Activated naive CD4-positive, alpha-beta T cell treated with anti-CD3 and anti-CD28 coated beads, Interleukin-2, amount 50 U/mL, for 72 hours (primary cell): ENCODE measurements around the gene FGL2. TPM values are rescaled to one million over a fixed set of nuclear protein-coding genes. Genes with fewer than 3 reads are reported as not detected.
"Not testable (repeated sequence)": the region's sequence is repeated elsewhere in the genome, so short reads cannot be mapped to it uniquely, and the experiment has no call there.

Experiments
- ATAC-seq, 2 donors: fragments of 150-1000 bp; cut with Tn5 transposase; 2 replicates each; pipeline ENCODE4 v1.10.0; 2021; ENCODE audit warnings: mild to moderate bottlenecking in 2 of 2, moderate library complexity in 2 of 2
- DNase-seq, 2 donors: peaks; one replicate each; pipeline ENCODE4 v3.0.0; 2021 to 2022; ENCODE audit warnings: low spot score in 2 of 2
- H3K27ac Mint-ChIP-seq, 2 donors: one replicate each; pipeline ENCODE4 v1.8.0; 2022; ENCODE audit warnings: mild to moderate bottlenecking in 2 of 2, mixed read lengths in 2 of 2
- H3K36me3 Mint-ChIP-seq, 2 donors: one replicate each; pipeline ENCODE4 v1.8.0; 2022; ENCODE audit warnings: mixed read lengths in 2 of 2
- H3K9me3 Mint-ChIP-seq, 2 donors: one replicate each; pipeline ENCODE4 v1.8.0; 2022; ENCODE audit warnings: mixed read lengths in 2 of 2
- total RNA-seq, 2 donors: library from RNA; stranded (reverse); gene quantifications; one replicate each; pipeline ENCODE4 v1.2.3, GENCODE V29; 2022

FGL2 gene
- total RNA-seq: under 1 TPM in 1 of 2 donors, not detected in 1; 0.14 TPM

GRCh38 chr7:77199013-77199966 lies at the start of gene FGL2:
FGL2 (minus strand) TSS chr7:77199819; CDS start chr7:77199793, 26 bp downstream.
- no peaks in the 10 kb centered on the region for H3K36me3 Mint-ChIP-seq
- ATAC-seq (peak; percentile 64 to 84), DNase-seq (no peak)
- H3K27ac Mint-ChIP-seq: peak within 1 kb of the TSS; percentile 46 to 86
- no peaks in the 10 kb centered on the region for H3K9me3 Mint-ChIP-seq

GRCh38 chr7:77248154-77248553 lies 48.5 kb upstream of the FGL2 start:
- ATAC-seq (no peak), DNase-seq (no peak)
- Mint-ChIP-seq H3K9me3 (no peaks in the 10 kb centered on the region), H3K27ac (no peak overlapping the region), H3K36me3 (no peaks in the 10 kb centered on the region)

GRCh38 chr7:77247206-77247850 lies 47.7 kb upstream of the FGL2 start:
- peak; percentile 90 to 95 for ATAC-seq
- DNase-seq: peak; percentile 72 to 93
- Mint-ChIP-seq H3K36me3 (no peaks in the 10 kb centered on the region), H3K9me3 (no peaks in the 10 kb centered on the region), H3K27ac (no peak overlapping the region)

- Mint-ChIP-seq H3K27ac (no peak overlapping the region), H3K9me3 (no peaks in the 10 kb centered on the region), H3K36me3 (no peaks in the 10 kb centered on the region)
- ATAC-seq (peak in 1 of 2 donors; percentile 33), DNase-seq (no peak)
These were observed 46.5 kb upstream of the FGL2 start for GRCh38 chr7:77246026-77246640.

- ATAC-seq (no peak), DNase-seq (no peak)
- Mint-ChIP-seq H3K9me3 (no peaks in the 10 kb centered on the region), H3K27ac (no peak overlapping the region), H3K36me3 (no peaks in the 10 kb centered on the region)
These were observed 45.6 kb upstream of the FGL2 start for GRCh38 chr7:77245015-77245755.

- DNase-seq: no peak
- no peaks in the 10 kb centered on the region for H3K9me3 Mint-ChIP-seq
- ATAC-seq: no peak
- no peaks in the 10 kb centered on the region for H3K36me3 Mint-ChIP-seq
- H3K27ac Mint-ChIP-seq: no peak overlapping the region
These were observed 44.8 kb upstream of the FGL2 start for GRCh38 chr7:77244222-77244934.

- no peak overlapping the region for H3K27ac Mint-ChIP-seq
- peaks cover 0 to 5% of the 10 kb centered on the region in 2 donors for H3K36me3 Mint-ChIP-seq
- no peak for ATAC-seq
- no peak for DNase-seq
- H3K9me3 Mint-ChIP-seq: no peaks in the 10 kb centered on the region
These were observed 42.9 kb upstream of the FGL2 start for GRCh38 chr7:77242554-77242953.

GRCh38 chr7:77242068-77242467 lies 42.4 kb upstream of the FGL2 start:
- DNase-seq: no peak
- H3K36me3 Mint-ChIP-seq: peaks cover 5% of the 10 kb centered on the region in 2 donors
- no peak for ATAC-seq

GRCh38 chr7:77239471-77239870 lies 39.9 kb upstream of the FGL2 start:
- Mint-ChIP-seq H3K9me3 (no peaks in the 10 kb centered on the region), H3K36me3 (peaks cover 5 to 8% of the 10 kb centered on the region in 2 donors), H3K27ac (no peak overlapping the region)
- ATAC-seq (no peak), DNase-seq (no peak)

More at GRCh38 chr7:77242068-77242467, 42.4 kb upstream of the FGL2 start:
- H3K27ac Mint-ChIP-seq: no peak overlapping the region
- H3K9me3 Mint-ChIP-seq: no peaks in the 10 kb centered on the region

- no peak for ATAC-seq
These were observed 39.1 kb upstream of the FGL2 start for GRCh38 chr7:77238703-77239136.

GRCh38 chr7:77235276-77235675 lies 35.7 kb upstream of the FGL2 start:
- Mint-ChIP-seq H3K36me3 (peaks cover 18% of the 10 kb centered on the region in 2 donors), H3K9me3 (peaks cover 8% of the 10 kb centered on the region in 2 donors), H3K27ac (no peak overlapping the region)
- DNase-seq (no peak), ATAC-seq (no peak)

More at GRCh38 chr7:77238703-77239136, 39.1 kb upstream of the FGL2 start:
- no peak for DNase-seq
- peaks cover 5 to 8% of the 10 kb centered on the region in 2 donors for H3K36me3 Mint-ChIP-seq
- H3K9me3 Mint-ChIP-seq: no peaks in the 10 kb centered on the region
- peak overlapping the region in 1 of 2 donors; percentile 5 for H3K27ac Mint-ChIP-seq

GRCh38 chr7:77232467-77232866 lies 32.8 kb upstream of the FGL2 start:
- Mint-ChIP-seq H3K36me3 (peaks cover 18 to 29% of the 10 kb centered on the region in 2 donors), H3K27ac (peak overlapping the region in 1 of 2 donors; percentile 16), H3K9me3 (peaks cover 16% of the 10 kb centered on the region in 2 donors)
- no peak for DNase-seq
- no peak for ATAC-seq

- H3K36me3 Mint-ChIP-seq: peaks cover 18 to 21% of the 10 kb centered on the region in 2 donors
- not testable (repeated sequence) for ATAC-seq, H3K27ac Mint-ChIP-seq, DNase-seq
- H3K9me3 Mint-ChIP-seq: peaks cover 16% of the 10 kb centered on the region in 2 donors
These were observed 29.2 kb upstream of the FGL2 start for GRCh38 chr7:77228795-77229194.

- peaks cover 14 to 21% of the 10 kb centered on the region in 2 donors for H3K36me3 Mint-ChIP-seq
- no peak for ATAC-seq
- no peak for DNase-seq
- H3K9me3 Mint-ChIP-seq: peaks cover 16% of the 10 kb centered on the region in 2 donors
- no peak overlapping the region for H3K27ac Mint-ChIP-seq
These were observed 26.8 kb upstream of the FGL2 start for GRCh38 chr7:77226357-77226839.

GRCh38 chr7:77223261-77223660 lies 23.6 kb upstream of the FGL2 start:
- ATAC-seq (no peak), DNase-seq (no peak)
- Mint-ChIP-seq H3K36me3 (peaks cover 0 to 7% of the 10 kb centered on the region in 2 donors), H3K27ac (peak overlapping the region in 1 of 2 donors; percentile 60), H3K9me3 (peaks cover 7% of the 10 kb centered on the region in 2 donors)
